Testis (tissue), 3 donors: ENCODE data around the gene RETREG2. TPM values are rescaled to one million over a fixed set of nuclear protein-coding genes. Genes with fewer than 3 reads are reported as not detected.

Experiments used
- DNase-seq: peaks from one replicate; pipeline ENCODE4 v3.0.0-alpha.2; 2019
- H3K27ac ChIP-seq, 2 donors: fragments of 200-600 bp; sonication (generic); one replicate each; pipeline ENCODE4 v1.5.1; 2019
- H3K27me3 ChIP-seq: fragments of 200-600 bp; sonication (generic); one replicate; pipeline ENCODE4 v1.5.1; 2019
- H3K36me3 ChIP-seq: fragments of 200-600 bp; sonication (generic); one replicate; pipeline ENCODE4 v1.5.1; 2017; ENCODE audit warnings: low read depth; ENCODE audit errors: missing control alignments
- H3K4me1 ChIP-seq: fragments of 200-600 bp; sonication (generic); one replicate; pipeline ENCODE4 v1.5.1; 2019
- H3K4me3 ChIP-seq, 2 donors: fragments of 200-600 bp; sonication (generic); one replicate each; pipeline ENCODE4 v1.5.1; 2017 to 2019
- H3K9me3 ChIP-seq: fragments of 200-600 bp; sonication (generic); one replicate; pipeline ENCODE4 v1.5.1; 2017
- POLR2A ChIP-seq: fragments of 450-650 bp; IDR thresholded peaks from one replicate; pipeline ENCODE4 v1.6.1; 2017; ENCODE audit warnings: antibody characterized with exemption, mild to moderate bottlenecking, moderate library complexity
- WGBS, 2 donors: methylation state at CpG; one replicate each; pipeline ENCODE4 v1.1.5; 2018; 5-methylcytosine and 5-hydroxymethylcytosine counted together
- intact Hi-C: fragments of 100-400 bp; cut with DNase I; formaldehyde crosslinking; loops from one replicate; pipeline ENCODE4 v1.15.1; 2023; ENCODE audit warnings: low total_unique reads
- polyA plus RNA-seq: library from polyadenylated mRNA; stranded (reverse); fragments of 350-450 nt; fragmentation: Illumina TruSeq; extraction: RNeasy Lipid Tissue Mini Kit (QIAGEN cat#74804); gene quantifications from one replicate; pipeline ENCODE4 v1.2.3, GENCODE V29; 2014; ENCODE audit warnings: low read depth, low replicate concordance; ENCODE audit not compliant: insufficient read depth
- total RNA-seq, 2 donors: library from RNA; depleted of rRNA; stranded (reverse); fragments of >200 nt; gene quantifications; one replicate each; pipeline ENCODE4 v1.2.3, GENCODE V29; 2016
- TF ChIP-seq, protein P1 (sequence below), 3 experiments: fragments of 450-650 bp in 2 of 3; fragments of 200-600 bp in 1 of 3; sonication (generic) in 1 of 3; IDR thresholded peaks; one replicate each; pipeline ENCODE4 v1.5.1; 2016 to 2019; ENCODE audit warnings: antibody characterized with exemption in 3 of 3, mild to moderate bottlenecking in 2 of 3, moderate library complexity in 1 of 3

Gene RETREG2
- total and polyA plus RNA-seq, 3 donors from 2014 or later, result 135 to 441 (median 138) TPM

DNA sequence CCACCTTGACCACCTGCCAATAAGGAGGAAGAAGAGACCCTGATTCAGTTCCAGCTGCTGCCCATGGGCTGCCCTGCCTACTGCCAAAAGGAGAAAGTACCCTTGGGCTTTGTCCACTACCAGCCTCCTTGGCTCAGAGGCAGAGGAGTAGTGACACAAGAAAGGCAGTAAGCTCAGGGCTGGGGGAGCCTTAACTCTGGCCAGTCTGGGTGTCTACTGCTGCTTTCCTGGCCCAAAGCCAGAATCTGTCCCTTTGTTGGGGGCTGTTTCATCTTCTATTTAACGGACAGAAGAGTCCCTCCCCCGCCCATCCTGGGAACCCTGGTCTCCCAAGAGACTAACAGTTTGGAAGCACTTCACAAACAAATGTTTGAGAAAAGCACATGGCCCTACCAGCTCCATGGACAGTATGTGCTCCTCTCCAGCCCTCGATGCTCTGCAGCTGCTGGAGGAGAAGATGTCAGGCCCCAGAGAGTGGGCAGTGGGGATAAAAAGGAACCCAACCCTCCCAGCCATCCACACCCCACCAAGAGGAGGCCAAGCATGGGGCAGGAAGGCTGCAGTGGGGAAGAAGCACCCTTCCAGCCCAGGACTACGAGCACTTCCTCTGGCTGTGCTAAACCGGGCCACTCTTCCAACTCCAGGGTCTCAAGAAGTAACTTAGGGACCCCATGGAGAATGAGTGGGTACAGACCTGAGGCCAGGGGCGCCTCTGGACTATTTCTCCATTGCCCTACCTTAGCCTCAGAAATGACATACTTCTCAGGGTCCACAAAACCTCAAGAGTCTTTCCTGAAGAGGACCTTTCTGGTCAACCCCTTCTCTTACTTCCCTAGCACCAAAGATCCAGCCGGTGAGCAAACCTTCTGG lies 50.2 kb downstream of the RETREG2 start:
- H3K4me3 ChIP-seq, result peak overlapping the region; percentile 85 to 87
- intact Hi-C loops, result no loop called here
- peaks cover 16% of the 10 kb centered on the region for H3K4me1 ChIP-seq
- DNase-seq, result no peak
- no peak for TF ChIP-seq POLR2A
- TF ChIP-seq, protein P1, sequence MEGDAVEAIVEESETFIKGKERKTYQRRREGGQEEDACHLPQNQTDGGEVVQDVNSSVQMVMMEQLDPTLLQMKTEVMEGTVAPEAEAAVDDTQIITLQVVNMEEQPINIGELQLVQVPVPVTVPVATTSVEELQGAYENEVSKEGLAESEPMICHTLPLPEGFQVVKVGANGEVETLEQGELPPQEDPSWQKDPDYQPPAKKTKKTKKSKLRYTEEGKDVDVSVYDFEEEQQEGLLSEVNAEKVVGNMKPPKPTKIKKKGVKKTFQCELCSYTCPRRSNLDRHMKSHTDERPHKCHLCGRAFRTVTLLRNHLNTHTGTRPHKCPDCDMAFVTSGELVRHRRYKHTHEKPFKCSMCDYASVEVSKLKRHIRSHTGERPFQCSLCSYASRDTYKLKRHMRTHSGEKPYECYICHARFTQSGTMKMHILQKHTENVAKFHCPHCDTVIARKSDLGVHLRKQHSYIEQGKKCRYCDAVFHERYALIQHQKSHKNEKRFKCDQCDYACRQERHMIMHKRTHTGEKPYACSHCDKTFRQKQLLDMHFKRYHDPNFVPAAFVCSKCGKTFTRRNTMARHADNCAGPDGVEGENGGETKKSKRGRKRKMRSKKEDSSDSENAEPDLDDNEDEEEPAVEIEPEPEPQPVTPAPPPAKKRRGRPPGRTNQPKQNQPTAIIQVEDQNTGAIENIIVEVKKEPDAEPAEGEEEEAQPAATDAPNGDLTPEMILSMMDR (IDR thresholded peaks at IDR 0.05), result no peak
- 36 to 37% methylated on average over 6 to 7 of the region's 7 CpGs for WGBS, 2 donors
- no peaks in the 10 kb centered on the region for H3K36me3 ChIP-seq
- peak overlapping the region; percentile 95 to 97 for H3K27ac ChIP-seq
- H3K9me3 ChIP-seq, result no peaks in the 10 kb centered on the region
- H3K27me3 ChIP-seq, result no peaks in the 10 kb centered on the region

DNA sequence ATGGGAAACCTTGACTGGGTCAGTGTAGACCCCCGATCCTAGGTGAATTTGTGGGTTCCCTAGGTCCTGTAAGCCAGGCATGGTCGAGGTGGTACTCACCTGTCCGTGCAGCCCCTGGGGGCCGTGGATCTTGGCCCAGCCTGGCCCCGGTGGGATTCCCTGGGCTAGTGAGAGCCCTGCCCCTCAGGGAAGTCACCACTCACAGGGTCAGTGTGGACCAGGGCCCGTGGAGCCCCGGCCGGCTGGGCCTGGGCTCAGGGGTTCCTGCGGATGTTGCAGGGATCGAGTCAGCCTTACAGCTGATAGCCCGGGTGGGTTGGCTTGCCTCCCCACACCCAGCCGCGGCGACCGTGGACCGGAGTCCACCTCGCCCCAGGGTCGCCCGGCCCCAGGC lies 50.8 kb downstream of the RETREG2 start:
- H3K36me3 ChIP-seq, result no peaks in the 10 kb centered on the region
- intact Hi-C loops, result no loop called here
- DNase-seq, result no peak

DNA sequence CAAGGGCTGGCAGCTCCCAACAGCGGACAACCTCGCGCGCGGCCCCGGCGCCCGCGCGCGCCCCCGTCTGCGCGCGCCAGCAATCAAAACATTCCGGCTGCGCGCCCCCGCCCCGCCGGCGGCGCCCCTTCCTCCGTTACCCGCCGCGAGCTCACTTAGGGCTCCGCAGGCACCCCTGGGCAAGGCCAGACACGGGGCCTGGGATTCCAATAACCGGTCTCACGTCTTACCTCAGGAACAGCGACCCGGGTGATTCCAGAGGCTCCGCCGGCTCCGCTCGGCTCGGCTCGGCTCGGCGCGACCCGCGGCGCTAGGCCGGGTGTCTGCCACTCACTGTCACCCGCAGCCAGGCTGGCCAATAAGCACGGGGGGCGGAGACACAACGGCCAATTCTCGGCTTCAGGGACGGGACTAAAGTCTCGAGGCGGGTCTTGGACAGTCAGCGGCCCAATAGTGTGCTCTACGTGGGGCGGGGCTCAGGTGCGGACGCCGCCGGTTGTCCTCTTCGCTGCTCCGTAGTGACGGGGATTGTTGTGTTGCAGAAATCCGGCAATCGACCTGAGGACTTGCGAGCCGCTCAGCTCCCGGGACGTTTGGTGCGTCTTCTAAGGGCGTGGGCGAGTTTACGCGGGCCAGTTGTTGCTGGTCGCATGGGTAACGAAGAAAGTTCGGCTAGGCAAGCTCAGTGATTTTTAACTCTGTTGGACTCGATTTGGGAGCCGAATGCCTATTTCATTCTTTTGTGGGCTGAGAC lies 51.4 kb downstream of the RETREG2 start, which contains the start of the genes ANKZF1 and ATG9A:
Gene ANKZF1, plus strand, starts transcription at position 502 of the 754 bp plus-strand sequence. CDS start 452 bp downstream, outside the sequence.
Gene ATG9A, minus strand, starts transcription at position 332 of the 754 bp plus-strand sequence. CDS start 1,612 bp downstream, outside the sequence.
- Histone ChIP-seq H3K36me3 (no peaks in the 10 kb centered on the region), H3K4me3 (peak within 1 kb of the TSS; percentile 85 to 87), H3K27me3 (no peaks in the 10 kb centered on the region), H3K9me3 (no peaks in the 10 kb centered on the region), H3K4me1 (peaks cover 16% of the 10 kb centered on the region), H3K27ac (peak within 1 kb of the TSS; percentile 95 to 97)
- TF ChIP-seq, protein P1 (IDR thresholded peaks at IDR 0.05), result no peak
- TF ChIP-seq POLR2A, result no peak
- DNase-seq, result peak; percentile 100
- whole genome bisulfite sequencing, 2 donors, result 0% methylated on average over 11 to 75 of the region's 80 CpGs
- intact Hi-C loops, result no loop called here

More for the DNA sequence above, 50.8 kb downstream of the RETREG2 start:
- Histone ChIP-seq H3K4me1 (peaks cover 16% of the 10 kb centered on the region), H3K4me3 (peak overlapping the region; percentile 85 to 87), H3K9me3 (no peaks in the 10 kb centered on the region), H3K27ac (peak overlapping the region; percentile 95 to 97), H3K27me3 (no peaks in the 10 kb centered on the region)
- TF ChIP-seq, protein P1 (IDR thresholded peaks at IDR 0.05), result no peak
- TF ChIP-seq POLR2A, result no peak
- 0 to 2% methylated on average over 1 to 15 of the region's 19 CpGs for WGBS, 2 donors

DNA sequence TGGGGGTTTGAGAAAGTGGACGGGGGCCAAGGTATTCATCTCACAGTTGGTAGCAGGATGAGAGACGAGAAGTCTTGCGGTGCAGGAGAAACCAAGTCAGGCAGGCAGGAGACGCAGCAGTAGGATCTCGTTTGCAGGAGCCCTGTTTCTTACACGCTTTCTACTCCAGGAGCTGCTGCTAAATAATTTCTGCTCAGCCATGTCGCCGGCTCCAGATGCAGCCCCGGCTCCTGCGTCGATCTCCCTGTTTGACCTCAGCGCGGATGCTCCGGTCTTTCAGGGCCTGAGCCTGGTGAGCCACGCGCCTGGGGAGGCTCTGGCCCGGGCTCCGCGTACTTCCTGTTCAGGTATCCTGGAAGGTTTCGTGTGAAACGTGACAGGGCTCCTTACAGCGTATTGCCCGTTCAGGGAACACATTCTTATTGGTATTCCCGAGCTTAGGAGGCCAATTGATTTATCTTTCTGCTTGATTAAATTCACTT lies 52.0 kb downstream of the RETREG2 start:
- DNase-seq, result peak; percentile 60
- TF ChIP-seq, protein P1 (IDR thresholded peaks at IDR 0.05), result no peak
- TF ChIP-seq POLR2A, result no peak
- intact Hi-C loops, result no loop called here
- Histone ChIP-seq H3K4me3 (peak overlapping the region; percentile 85 to 87), H3K4me1 (peaks cover 16% of the 10 kb centered on the region), H3K27ac (peak overlapping the region; percentile 95 to 97), H3K9me3 (no peaks in the 10 kb centered on the region), H3K27me3 (no peaks in the 10 kb centered on the region), H3K36me3 (no peaks in the 10 kb centered on the region)
- 0% methylated on average over 11 to 24 of the region's 24 CpGs for WGBS, 2 donors
